GM23338 (cell line): ENCODE measurements around the gene SERINC1. TPM values are rescaled to one million over a fixed set of nuclear protein-coding genes. Genes with fewer than 3 reads are reported as not detected.

Experiments used
- ATAC-seq: fragments of 200-7000 bp; cut with Tn5 transposase; 3 replicates; pipeline ENCODE4 v1.9.1; 2020
- DNase-seq: peaks from one replicate; pipeline ENCODE4 v3.0.0-alpha.2; 2015; ENCODE audit warnings: low spot score
- H2AFZ ChIP-seq: fragments of 200-600 bp; sonication (generic); 2 replicates; pipeline ENCODE4 v1.8.0; 2016; ENCODE audit warnings: antibody characterized with exemption, mild to moderate bottlenecking, moderate library complexity
- H3F3A ChIP-seq: fragments of 200-600 bp; sonication (generic); replicated peaks from 2 replicates; pipeline ENCODE4 v1.8.0; 2017; ENCODE audit warnings: antibody characterized with exemption, mixed run types, low read depth
- H3K27ac ChIP-seq: fragments of 200-600 bp; sonication (generic); 2 replicates; pipeline ENCODE4 v1.6.1; 2016; ENCODE audit warnings: low read depth
- H3K27me3 ChIP-seq: fragments of 200-600 bp; sonication (generic); 2 replicates; pipeline ENCODE4 v1.8.0; 2016; ENCODE audit warnings: mild to moderate bottlenecking, mixed run types, moderate library complexity; ENCODE audit not compliant: insufficient read depth
- H3K36me3 ChIP-seq: fragments of 200-600 bp; sonication (generic); 2 replicates; pipeline ENCODE4 v1.8.0; 2016; ENCODE audit warnings: mild to moderate bottlenecking; ENCODE audit not compliant: insufficient read depth
- H3K4me1 ChIP-seq: fragments of 200-600 bp; sonication (generic); 2 replicates; pipeline ENCODE4 v1.8.0; 2016; ENCODE audit warnings: mild to moderate bottlenecking, moderate library complexity; ENCODE audit not compliant: insufficient read depth
- H3K4me2 ChIP-seq: fragments of 200-600 bp; sonication (generic); 2 replicates; pipeline ENCODE4 v1.7.1; 2017; ENCODE audit warnings: mixed run types
- H3K4me3 ChIP-seq: fragments of 200-600 bp; sonication (generic); 2 replicates; pipeline ENCODE4 v1.6.1; 2016; ENCODE audit warnings: mixed run types
- H3K79me2 ChIP-seq: fragments of 200-600 bp; sonication (generic); replicated peaks from 2 replicates; pipeline ENCODE4 v1.8.0; 2017; ENCODE audit warnings: mild to moderate bottlenecking; ENCODE audit not compliant: insufficient read depth
- H3K9me2 ChIP-seq: fragments of 200-600 bp; sonication (generic); 2 replicates; pipeline ENCODE4 v1.8.0; 2017; ENCODE audit not compliant: insufficient read depth
- H4K20me1 ChIP-seq: fragments of 200-600 bp; sonication (generic); replicated peaks from 2 replicates; pipeline ENCODE4 v1.8.0; 2017; ENCODE audit warnings: mild to moderate bottlenecking; ENCODE audit not compliant: insufficient read depth
- H3K27ac Mint-ChIP-seq: 2 replicates; pipeline ENCODE4 v1.8.0; 2020; ENCODE audit warnings: inconsistent platforms, mild to moderate bottlenecking, moderate library complexity, mixed read lengths
- H3K27me3 Mint-ChIP-seq: 3 replicates; pipeline ENCODE4 v1.8.0; 2022; ENCODE audit warnings: low read depth, mild to moderate bottlenecking, moderate library complexity, mixed read lengths, inconsistent platforms; ENCODE audit not compliant: insufficient read depth, poor library complexity
- H3K36me3 Mint-ChIP-seq: 3 replicates; pipeline ENCODE4 v1.8.0; 2021; ENCODE audit warnings: low read depth, mild to moderate bottlenecking, inconsistent platforms, moderate library complexity, mixed read lengths
- H3K4me1 Mint-ChIP-seq: 3 replicates; pipeline ENCODE4 v1.8.0; 2020; ENCODE audit warnings: mild to moderate bottlenecking, inconsistent platforms, mixed read lengths
- H3K4me3 Mint-ChIP-seq: 3 replicates; pipeline ENCODE4 v1.8.0; 2021; ENCODE audit warnings: moderate library complexity, mild to moderate bottlenecking, inconsistent platforms, mixed read lengths
- H3K9me3 Mint-ChIP-seq: 3 replicates; pipeline ENCODE4 v1.8.0; 2020; ENCODE audit warnings: moderate library complexity, mild to moderate bottlenecking, inconsistent platforms, mixed read lengths
- CREB1 ChIP-seq: fragments of 250-450 bp; sonication (Bioruptor Pico); IDR thresholded peaks from 2 replicates; pipeline ENCODE4 v1.5.0; 2020; ENCODE audit warnings: low read depth, mild to moderate bottlenecking, moderate library complexity
- EZH2 ChIP-seq: fragments of 200-600 bp; sonication (generic); IDR thresholded peaks from one replicate; pipeline ENCODE4 v1.8.0; 2017; ENCODE audit warnings: antibody characterized with exemption, mild to moderate bottlenecking, low read depth; ENCODE audit not compliant: unreplicated experiment
- STAT1 ChIP-seq: IDR thresholded peaks from one replicate; pipeline ENCODE4 v1.6.1; 2016; ENCODE audit warnings: antibody characterized with exemption; ENCODE audit not compliant: unreplicated experiment
- ZNF114 ChIP-seq: fragments of 250-450 bp; sonication (Bioruptor Pico); IDR thresholded peaks from 2 replicates; pipeline ENCODE4 v1.5.0; 2020; ENCODE audit warnings: mild to moderate bottlenecking, moderate library complexity
- polyA plus RNA-seq: library from polyadenylated mRNA; unstranded; fragments of >200 nt; fragmentation: Nextera tagmentation; extraction: Ambion mirVana; gene quantifications from 2 replicates; pipeline ENCODE4 v1.2.1, GENCODE V29; 2016
- total RNA-seq: library from RNA; depleted of rRNA; stranded (reverse); fragments of >200 nt; shearing (Covaris generic); gene quantifications from 2 replicates; pipeline ENCODE4 v1.2.3, GENCODE V29; 2014
- TF ChIP-seq, protein P1 (sequence below): fragments of 250-450 bp; sonication (Bioruptor Pico); IDR thresholded peaks from 2 replicates; pipeline ENCODE4 v1.5.0; 2020; ENCODE audit warnings: mild to moderate bottlenecking, moderate library complexity
- TF ChIP-seq, protein P2 (sequence below): IDR thresholded peaks from one replicate; pipeline ENCODE4 v1.6.1; 2018; ENCODE audit warnings: antibody characterized with exemption; ENCODE audit not compliant: unreplicated experiment

SERINC1 gene
- total and polyA plus RNA-seq, 2 experiments from 2014 or later = 17.6 to 43.0 TPM

DNA sequence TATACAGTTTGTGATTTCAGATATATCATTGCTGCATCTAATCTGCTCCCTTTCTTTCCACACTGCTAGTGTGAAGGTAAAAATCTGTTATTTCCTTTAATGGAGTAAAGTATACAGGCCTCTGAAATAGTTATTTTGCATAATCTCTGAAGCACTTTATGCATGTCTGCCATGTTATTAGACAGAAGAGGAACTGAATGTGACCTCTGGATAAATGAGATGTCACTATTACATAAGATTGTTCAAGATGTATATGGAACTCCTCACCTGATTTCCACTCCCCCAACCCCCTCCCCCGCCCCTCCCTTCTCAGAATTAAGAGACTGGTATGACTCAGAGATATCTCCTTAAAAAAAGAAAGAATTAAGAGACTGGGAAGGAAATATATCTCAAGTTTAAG, 26.3 kb downstream of the SERINC1 start (continued):
- TF ChIP-seq, protein P1, sequence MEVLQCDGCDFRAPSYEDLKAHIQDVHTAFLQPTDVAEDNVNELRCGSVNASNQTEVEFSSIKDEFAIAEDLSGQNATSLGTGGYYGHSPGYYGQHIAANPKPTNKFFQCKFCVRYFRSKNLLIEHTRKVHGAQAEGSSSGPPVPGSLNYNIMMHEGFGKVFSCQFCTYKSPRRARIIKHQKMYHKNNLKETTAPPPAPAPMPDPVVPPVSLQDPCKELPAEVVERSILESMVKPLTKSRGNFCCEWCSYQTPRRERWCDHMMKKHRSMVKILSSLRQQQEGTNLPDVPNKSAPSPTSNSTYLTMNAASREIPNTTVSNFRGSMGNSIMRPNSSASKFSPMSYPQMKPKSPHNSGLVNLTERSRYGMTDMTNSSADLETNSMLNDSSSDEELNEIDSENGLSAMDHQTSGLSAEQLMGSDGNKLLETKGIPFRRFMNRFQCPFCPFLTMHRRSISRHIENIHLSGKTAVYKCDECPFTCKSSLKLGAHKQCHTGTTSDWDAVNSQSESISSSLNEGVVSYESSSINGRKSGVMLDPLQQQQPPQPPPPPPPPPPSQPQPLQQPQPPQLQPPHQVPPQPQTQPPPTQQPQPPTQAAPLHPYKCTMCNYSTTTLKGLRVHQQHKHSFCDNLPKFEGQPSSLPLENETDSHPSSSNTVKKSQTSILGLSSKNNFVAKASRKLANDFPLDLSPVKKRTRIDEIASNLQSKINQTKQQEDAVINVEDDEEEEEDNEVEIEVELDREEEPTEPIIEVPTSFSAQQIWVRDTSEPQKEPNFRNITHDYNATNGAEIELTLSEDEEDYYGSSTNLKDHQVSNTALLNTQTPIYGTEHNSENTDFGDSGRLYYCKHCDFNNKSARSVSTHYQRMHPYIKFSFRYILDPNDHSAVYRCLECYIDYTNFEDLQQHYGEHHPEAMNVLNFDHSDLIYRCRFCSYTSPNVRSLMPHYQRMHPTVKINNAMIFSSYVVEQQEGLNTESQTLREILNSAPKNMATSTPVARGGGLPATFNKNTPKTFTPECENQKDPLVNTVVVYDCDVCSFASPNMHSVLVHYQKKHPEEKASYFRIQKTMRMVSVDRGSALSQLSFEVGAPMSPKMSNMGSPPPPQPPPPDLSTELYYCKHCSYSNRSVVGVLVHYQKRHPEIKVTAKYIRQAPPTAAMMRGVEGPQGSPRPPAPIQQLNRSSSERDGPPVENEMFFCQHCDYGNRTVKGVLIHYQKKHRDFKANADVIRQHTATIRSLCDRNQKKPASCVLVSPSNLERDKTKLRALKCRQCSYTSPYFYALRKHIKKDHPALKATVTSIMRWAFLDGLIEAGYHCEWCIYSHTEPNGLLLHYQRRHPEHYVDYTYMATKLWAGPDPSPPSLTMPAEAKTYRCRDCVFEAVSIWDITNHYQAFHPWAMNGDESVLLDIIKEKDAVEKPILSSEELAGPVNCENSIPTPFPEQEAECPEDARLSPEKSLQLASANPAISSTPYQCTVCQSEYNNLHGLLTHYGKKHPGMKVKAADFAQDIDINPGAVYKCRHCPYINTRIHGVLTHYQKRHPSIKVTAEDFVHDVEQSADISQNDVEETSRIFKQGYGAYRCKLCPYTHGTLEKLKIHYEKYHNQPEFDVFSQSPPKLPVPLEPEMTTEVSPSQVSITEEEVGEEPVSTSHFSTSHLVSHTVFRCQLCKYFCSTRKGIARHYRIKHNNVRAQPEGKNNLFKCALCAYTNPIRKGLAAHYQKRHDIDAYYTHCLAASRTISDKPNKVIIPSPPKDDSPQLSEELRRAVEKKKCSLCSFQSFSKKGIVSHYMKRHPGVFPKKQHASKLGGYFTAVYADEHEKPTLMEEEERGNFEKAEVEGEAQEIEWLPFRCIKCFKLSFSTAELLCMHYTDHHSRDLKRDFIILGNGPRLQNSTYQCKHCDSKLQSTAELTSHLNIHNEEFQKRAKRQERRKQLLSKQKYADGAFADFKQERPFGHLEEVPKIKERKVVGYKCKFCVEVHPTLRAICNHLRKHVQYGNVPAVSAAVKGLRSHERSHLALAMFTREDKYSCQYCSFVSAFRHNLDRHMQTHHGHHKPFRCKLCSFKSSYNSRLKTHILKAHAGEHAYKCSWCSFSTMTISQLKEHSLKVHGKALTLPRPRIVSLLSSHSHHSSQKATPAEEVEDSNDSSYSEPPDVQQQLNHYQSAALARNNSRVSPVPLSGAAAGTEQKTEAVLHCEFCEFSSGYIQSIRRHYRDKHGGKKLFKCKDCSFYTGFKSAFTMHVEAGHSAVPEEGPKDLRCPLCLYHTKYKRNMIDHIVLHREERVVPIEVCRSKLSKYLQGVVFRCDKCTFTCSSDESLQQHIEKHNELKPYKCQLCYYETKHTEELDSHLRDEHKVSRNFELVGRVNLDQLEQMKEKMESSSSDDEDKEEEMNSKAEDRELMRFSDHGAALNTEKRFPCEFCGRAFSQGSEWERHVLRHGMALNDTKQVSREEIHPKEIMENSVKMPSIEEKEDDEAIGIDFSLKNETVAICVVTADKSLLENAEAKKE (CRISPR knock-in tag) = no peak

DNA sequence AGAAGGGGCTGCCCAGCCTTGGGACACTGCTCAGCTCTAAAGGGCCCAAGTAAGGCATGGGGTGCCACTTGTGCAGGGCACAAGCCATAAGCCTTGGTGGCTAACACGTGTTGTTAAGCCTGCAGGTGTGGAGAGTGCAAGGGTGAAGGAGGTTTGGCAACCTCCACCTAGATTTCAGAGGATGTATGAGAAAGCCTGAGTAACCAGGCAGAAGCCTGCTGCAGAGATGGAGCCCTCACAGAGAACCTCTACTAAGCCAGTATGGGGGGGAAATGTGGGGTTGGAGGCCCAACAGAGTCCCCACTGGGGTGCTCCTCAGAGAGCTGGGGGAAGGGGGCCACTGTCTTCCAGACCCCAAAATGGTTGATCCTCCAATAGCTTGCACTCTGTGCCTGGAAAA, 32.6 kb downstream of the SERINC1 start:
- Histone ChIP-seq H3K4me2 (no peak overlapping the region), H3F3A (no peaks in the 10 kb centered on the region), H3K4me1 (no peaks in the 10 kb centered on the region), H3K9me2 (peaks cover 5% of the 10 kb centered on the region; the same call in 1 of the 2 replicates), H2AFZ (no peak overlapping the region), H3K4me3 (no peak overlapping the region), H4K20me1 (no peaks in the 10 kb centered on the region), H3K27ac (no peak overlapping the region), H3K27me3 (no peaks in the 10 kb centered on the region), H3K36me3 (peaks cover 24% of the 10 kb centered on the region), H3K79me2 (no peaks in the 10 kb centered on the region)
- no peak for DNase-seq
- ATAC-seq = no peak
- H3K27ac Mint-ChIP-seq = no peak overlapping the region
- H3K4me1 Mint-ChIP-seq = no peaks in the 10 kb centered on the region
- peaks cover 33% of the 10 kb centered on the region for H3K9me3 Mint-ChIP-seq
- no peak overlapping the region for H3K4me3 Mint-ChIP-seq
- no peaks in the 10 kb centered on the region for H3K27me3 Mint-ChIP-seq
- peaks cover 58% of the 10 kb centered on the region for H3K36me3 Mint-ChIP-seq
- TF ChIP-seq, protein P2, sequence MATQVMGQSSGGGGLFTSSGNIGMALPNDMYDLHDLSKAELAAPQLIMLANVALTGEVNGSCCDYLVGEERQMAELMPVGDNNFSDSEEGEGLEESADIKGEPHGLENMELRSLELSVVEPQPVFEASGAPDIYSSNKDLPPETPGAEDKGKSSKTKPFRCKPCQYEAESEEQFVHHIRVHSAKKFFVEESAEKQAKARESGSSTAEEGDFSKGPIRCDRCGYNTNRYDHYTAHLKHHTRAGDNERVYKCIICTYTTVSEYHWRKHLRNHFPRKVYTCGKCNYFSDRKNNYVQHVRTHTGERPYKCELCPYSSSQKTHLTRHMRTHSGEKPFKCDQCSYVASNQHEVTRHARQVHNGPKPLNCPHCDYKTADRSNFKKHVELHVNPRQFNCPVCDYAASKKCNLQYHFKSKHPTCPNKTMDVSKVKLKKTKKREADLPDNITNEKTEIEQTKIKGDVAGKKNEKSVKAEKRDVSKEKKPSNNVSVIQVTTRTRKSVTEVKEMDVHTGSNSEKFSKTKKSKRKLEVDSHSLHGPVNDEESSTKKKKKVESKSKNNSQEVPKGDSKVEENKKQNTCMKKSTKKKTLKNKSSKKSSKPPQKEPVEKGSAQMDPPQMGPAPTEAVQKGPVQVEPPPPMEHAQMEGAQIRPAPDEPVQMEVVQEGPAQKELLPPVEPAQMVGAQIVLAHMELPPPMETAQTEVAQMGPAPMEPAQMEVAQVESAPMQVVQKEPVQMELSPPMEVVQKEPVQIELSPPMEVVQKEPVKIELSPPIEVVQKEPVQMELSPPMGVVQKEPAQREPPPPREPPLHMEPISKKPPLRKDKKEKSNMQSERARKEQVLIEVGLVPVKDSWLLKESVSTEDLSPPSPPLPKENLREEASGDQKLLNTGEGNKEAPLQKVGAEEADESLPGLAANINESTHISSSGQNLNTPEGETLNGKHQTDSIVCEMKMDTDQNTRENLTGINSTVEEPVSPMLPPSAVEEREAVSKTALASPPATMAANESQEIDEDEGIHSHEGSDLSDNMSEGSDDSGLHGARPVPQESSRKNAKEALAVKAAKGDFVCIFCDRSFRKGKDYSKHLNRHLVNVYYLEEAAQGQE = no peak
- TF ChIP-seq CREB1 (no peak), ZNF114 (CRISPR knock-in tag) (no peak), STAT1 (no peak), EZH2 (no peak)
- TF ChIP-seq, protein P1 (CRISPR knock-in tag) = no peak
